Activated gamma-delta T cell treated with anti-CD3 and anti-CD28 coated beads, Interleukin-2, amount 50 U/mL, for 16 hours (primary cell): Measurements from ENCODE around the gene YAF2.
"Not testable (repeated sequence)": the region's sequence is repeated elsewhere in the genome, so short reads cannot be mapped to it uniquely, and the experiment has no call there.

Experiments used
- DNase-seq: peaks from one replicate; pipeline ENCODE4 v3.0.0-alpha.2; 2020; ENCODE audit warnings: low read depth

Gene YAF2

GRCh38 chr12:42196723-42197603 is 41.1 kb downstream of the YAF2 start:
- DNase-seq: no peak

GRCh38 chr12:42192686-42193085 is 45.4 kb downstream of the YAF2 start:
- no peak for DNase-seq

DNA sequence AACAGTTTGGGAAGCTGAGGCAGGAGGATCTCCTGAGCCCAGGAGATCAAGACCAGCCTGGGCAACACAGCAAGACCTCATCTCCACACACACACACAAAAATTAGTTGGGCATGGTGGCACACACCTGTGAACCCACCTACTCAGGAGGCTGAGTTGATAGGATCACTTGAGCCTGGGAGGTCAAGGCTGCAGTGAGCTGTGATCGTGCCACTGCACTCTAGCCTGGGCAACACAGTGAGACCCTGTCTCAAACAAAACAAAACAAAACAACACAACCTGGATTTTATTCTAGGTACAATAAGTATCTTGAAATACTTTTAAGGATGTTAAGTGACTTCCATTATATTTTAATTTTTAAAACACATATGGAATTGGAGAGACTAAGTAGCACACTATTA is 45.8 kb downstream of the YAF2 start:
- DNase-seq: no peak

- DNase-seq: no peak
Observed at GRCh38 chr12:42190376-42190775, 47.7 kb downstream of the YAF2 start.

DNA sequence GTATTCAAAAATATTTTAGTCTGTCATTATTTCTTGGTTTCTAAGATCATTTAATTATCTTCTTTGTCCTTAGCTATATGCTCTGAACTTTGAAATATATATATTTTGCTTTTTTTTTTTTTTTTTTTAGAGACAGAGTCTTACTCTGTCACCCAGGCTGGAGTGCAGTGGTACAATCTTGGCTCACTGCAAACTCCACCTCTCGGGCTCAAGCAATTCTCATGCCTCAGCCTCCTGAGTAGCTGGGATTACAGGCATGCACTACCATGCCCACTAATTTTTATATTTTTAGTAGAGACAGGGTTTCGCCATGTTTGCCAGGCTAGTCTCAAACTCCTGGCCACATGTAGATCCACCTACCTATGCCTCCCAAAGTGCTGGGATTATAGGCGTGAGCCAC is 49.8 kb downstream of the YAF2 start:
- not testable (repeated sequence) for DNase-seq

DNA sequence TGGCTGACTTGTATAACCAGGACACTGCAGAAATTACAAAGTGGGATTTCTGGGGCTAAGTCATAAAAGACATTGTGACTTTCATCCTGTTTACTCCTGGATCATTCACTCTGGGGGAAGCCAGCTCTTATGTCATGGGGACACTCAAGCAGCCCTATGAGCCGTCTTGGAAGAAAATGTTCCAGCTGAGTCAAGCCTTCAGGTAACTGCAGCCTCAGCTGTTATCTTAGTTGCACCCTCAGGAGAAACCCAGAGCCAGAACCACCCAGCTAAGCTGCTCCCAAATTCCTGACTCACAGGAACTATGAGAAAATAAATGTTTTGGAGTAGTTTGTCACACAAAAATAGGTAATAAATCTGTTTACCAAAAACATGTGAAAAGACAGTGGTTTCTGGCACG is 50.2 kb downstream of the YAF2 start:
- DNase-seq: no peak

DNA sequence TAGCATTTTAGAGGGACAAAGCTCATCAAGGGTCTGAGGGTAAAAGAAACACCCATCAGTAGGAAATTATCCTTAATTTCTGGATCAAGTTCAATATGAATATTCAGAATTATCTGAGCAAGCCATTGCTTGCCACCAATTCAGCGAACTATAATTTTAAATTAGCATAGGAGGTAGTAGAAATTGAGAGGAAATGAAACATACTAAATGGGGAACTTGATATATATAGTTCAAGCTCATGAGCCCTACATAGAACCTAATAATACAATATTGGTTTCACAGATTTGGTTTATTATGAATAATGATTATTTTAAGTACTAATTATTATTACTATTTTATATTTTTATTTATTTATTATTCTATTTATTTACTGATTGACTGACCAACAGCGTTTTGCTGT is 51.3 kb downstream of the YAF2 start:
- no peak for DNase-seq

- no peak for DNase-seq
Observed at GRCh38 chr12:42182394-42182793, 55.7 kb downstream of the YAF2 start.

DNA sequence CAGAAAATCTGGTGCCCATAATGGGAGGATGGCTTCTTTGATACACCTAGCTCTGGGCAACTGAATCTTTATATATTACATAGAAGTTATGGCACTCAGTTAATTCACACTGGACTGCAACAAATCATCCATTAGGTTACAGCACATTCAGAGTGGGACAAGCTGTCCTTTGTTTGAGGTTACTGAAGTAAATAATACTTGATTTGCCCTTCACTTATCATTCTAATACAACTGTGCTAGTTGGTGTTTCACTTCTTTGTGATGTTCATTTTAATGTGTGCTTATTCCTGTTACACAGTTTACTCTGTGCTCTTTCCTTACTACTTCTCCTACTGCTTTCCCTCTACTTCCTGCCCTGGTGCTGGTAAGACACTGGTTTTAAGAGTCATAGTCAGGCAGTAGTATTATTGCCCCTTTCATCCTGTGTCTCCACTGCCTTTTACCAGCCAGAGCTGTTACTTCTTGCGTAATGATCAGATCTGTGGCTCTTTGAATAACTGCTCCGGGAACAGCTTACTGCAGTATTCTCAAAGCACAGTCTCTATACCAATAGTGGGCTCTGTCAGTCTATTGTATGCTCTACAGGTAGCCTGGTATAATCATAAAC is 57.0 kb downstream of the YAF2 start:
- DNase-seq: no peak

DNA sequence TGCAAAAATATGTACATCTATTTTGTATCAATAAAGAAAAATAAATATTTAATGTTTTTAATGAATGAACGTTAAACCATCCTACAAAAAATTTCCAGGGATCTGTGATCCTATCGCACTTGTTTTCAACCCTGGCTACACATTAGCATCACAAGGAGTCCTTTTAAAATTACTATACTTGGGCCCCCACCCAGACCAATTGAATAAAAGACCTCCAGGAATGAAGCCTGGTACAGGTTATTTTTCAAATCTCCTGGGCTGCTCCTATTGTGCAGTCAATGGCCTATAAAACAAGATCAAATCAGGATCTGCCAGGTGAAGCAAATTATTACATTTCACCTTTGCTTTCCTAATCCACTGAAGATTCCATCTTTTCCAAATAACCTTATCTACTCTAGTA is 59.9 kb downstream of the YAF2 start:
- no peak for DNase-seq

GRCh38 chr12:42174978-42175377 is 63.1 kb downstream of the YAF2 start:
- DNase-seq: no peak

DNA sequence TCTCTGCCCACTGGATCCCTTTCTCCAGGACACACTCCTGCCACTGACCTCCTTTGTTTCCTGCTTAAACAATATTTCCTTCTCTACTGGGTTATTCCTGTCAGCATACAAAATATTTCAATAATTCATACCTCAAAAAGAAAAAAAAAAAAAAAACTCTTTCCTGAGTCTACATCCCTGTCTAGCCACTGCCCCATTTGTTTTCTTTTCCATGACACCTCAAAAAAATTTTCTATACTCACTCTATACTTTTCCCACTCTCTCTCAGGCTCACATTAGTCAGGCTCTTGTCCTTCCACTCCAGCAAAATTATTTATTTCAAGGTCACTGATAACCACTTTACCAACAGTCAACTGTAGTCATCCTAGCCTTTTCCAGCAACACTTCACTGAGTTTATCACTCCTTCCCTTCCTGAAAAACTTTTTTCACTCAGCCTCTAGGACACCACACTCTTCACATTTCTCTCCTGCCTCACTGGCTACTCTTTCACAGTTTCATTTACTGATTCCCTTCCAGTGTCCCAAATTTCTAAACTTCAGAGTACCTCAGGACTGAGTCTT is 64.0 kb downstream of the YAF2 start:
- DNase-seq: no peak

- DNase-seq: no peak
Observed at GRCh38 chr12:42172441-42173210, 65.4 kb downstream of the YAF2 start.

DNA sequence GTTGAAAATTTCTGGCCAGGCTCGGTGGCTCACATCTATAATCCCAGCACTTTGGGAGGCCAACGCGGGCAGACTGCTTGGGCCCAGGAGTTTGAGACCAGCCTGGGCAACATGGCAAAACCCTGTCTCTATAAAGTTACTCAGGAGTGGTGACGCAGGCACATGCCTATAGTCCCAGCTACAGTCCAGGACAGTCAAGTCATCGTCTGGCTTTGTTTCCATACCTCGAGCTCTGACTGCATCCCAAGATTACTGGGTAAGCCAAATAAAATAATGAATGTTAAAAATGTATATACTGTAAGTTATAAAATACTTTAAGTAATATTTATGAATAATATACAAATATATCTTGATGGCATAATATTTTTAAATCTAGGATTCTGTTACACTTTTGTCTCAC is 70.3 kb downstream of the YAF2 start:
- no peak for DNase-seq

DNA sequence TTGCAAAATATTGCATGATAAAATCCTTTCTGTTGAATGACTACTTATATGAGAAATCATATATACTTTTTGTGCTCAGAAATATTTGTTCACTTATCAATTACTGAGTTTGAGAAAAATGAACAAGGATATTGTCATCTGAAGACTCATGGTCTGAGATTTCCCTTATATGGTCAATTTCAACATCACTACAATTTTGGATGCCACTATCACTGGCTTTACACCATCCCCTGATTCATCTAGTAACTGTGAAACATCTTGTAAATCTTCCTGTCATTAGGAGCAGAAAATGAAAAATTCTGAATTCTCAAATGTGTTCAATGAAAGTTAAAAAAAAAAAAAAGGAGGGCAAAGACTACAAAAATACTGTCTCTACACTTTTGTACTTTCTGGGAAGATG is 71.5 kb downstream of the YAF2 start:
- DNase-seq: no peak

- no peak for DNase-seq
Observed at GRCh38 chr12:42163913-42164312, 74.1 kb downstream of the YAF2 start.

- no peak for DNase-seq
Observed at GRCh38 chr12:42162965-42163364, 75.1 kb downstream of the YAF2 start.

GRCh38 chr12:42162193-42162592 is 75.9 kb downstream of the YAF2 start:
- no peak for DNase-seq

DNA sequence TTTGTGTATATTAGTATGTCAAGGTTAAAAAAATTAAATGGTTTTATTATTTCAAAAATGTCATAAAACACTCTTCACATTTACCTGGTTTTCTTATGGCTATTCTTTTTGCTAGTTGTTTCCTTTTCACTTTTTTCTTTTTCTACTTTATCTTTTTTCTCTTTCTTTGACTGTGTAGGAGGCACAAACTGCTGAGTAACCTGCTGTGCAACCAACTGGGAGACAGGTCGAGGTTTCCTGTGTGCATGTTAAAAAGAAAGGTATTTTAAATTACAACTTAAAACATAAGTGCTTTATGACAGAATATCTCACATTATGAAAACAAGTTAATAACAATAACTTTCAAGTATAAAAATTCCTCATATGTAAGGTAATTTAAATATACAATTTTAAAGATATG is 76.5 kb downstream of the YAF2 start:
- DNase-seq: no peak

DNA sequence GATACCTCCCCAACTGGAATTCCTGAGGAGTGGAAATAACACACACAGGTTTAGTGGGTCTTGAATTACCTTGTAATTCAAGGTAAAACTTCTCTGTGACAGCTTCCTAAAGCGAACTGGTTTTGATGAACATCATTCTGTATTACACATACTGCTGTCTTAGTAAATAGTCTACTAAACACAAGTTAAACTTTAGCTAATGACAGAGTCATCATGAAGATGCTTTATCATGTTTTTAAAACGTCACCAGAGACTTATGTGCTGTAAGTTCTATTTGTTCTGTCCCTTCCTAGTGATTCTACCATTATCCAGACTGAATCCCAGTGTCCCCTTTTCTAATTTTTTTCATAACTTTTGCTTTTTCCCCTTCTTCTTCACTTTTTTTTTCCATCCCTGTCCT is 81.8 kb downstream of the YAF2 start:
- DNase-seq: no peak

DNA sequence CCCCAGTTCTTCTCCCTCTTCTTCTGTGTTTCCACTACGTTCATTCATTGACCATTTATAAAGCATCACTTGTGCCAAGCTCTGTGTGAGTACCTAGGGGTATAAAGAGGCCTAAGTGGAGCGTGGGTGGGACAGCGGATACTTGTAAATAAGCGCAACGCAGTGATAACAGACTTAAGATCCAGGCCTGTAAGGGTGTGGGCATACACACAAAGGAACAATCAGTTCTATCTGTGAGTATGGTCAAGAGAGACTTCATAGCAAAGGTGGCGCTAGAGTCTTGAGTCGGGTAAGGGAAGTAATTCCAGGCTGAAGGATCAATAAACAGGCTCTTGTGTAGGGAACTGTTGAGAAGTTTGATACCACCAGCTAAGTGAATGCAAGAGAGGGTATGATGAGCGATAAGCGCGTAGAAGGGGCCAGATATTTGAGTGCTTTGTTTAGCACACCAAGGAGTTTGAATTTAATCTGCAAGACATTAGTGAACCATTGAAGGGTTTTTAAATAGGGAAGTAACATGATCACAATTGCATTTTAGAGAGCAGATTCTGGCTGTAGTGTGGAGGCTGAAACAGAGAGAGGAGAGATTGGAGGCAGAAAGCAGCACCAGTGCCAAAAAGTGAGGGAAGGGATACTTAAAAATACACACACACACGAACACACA is 92.4 kb downstream of the YAF2 start:
- DNase-seq: no peak

- no peak for DNase-seq
Observed at GRCh38 chr12:42145197-42145549, 92.9 kb downstream of the YAF2 start.
